ENCODE data around the gene EXOC6B.

DNA sequence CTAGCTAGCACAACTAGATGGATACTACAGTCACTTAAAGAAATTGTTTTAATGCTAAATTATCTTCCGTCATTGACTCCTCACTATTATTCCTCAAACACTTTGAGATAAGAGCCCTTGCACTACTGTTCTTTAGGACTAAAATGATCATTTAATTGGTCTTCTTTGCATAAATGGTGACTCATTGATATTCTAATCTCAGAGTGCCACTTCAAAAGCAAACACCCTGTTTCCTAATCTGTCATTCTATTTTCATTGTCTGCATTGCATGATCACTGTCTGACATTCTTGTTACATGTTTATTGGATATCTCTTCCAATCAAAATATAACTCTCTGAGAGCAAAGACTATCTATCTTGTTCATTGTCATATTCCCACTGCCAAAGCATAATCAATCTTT is 313.9 kb downstream of the EXOC6B start:
- TF ChIP-seq CTCF (IDR thresholded peaks at IDR 0.05) (no peak), POLR2A (IDR thresholded peaks at IDR 0.05) (no peak)

Data from suprapubic skin (tissue), 3 donors.